ENCODE measurements around the gene TMEM254. TPM values are rescaled to one million over a fixed set of nuclear protein-coding genes. Genes with fewer than 3 reads are reported as not detected.
"Not testable (repeated sequence)": the region's sequence is repeated elsewhere in the genome, so short reads cannot be mapped to it uniquely, and the experiment has no call there.

Gene TMEM254
- total and polyA plus RNA-seq, 3 donors from 2014 or later: 51.5 to 69.6 (median 53.0) TPM

DNA sequence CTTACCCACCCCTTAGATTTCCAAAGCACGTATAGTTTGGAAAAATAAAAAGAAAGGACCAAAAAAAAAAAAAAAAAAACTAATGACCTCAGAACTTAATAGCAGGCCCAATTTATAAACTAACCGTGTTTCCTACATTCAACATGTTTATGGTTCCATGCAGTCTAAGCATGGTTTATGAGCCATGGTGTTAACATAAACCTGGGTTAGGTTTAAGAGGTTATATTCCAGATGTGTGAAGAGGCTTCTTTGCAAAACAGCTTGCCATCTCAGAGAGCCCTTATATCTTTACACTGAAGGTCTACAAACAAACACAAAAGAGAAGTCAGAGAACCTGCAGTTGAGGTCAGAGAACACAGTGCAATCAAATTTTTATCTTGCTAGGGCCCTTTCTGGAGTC, 15.8 kb downstream of the TMEM254 start:
- Histone ChIP-seq H3K9me3 (no peaks in the 10 kb centered on the region), H3K4me1 (no peaks in the 10 kb centered on the region), H3K27ac (no peak overlapping the region), H3K4me3 (no peak overlapping the region), H3K36me3 (ENCODE audit: low read depth, missing control alignments) (no peaks in the 10 kb centered on the region), H3K27me3 (no peaks in the 10 kb centered on the region)
- intact Hi-C loops (cut with DNase I; ENCODE audit: low total_unique reads): no loop called here
- TF ChIP-seq POLR2A (IDR thresholded peaks at IDR 0.05): no peak
- TF ChIP-seq, protein P1, sequence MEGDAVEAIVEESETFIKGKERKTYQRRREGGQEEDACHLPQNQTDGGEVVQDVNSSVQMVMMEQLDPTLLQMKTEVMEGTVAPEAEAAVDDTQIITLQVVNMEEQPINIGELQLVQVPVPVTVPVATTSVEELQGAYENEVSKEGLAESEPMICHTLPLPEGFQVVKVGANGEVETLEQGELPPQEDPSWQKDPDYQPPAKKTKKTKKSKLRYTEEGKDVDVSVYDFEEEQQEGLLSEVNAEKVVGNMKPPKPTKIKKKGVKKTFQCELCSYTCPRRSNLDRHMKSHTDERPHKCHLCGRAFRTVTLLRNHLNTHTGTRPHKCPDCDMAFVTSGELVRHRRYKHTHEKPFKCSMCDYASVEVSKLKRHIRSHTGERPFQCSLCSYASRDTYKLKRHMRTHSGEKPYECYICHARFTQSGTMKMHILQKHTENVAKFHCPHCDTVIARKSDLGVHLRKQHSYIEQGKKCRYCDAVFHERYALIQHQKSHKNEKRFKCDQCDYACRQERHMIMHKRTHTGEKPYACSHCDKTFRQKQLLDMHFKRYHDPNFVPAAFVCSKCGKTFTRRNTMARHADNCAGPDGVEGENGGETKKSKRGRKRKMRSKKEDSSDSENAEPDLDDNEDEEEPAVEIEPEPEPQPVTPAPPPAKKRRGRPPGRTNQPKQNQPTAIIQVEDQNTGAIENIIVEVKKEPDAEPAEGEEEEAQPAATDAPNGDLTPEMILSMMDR (IDR thresholded peaks at IDR 0.05): no peak
- DNase-seq: no peak
- WGBS, 2 donors: 70 to 74% methylated on average over 2 of the region's 2 CpGs

DNA sequence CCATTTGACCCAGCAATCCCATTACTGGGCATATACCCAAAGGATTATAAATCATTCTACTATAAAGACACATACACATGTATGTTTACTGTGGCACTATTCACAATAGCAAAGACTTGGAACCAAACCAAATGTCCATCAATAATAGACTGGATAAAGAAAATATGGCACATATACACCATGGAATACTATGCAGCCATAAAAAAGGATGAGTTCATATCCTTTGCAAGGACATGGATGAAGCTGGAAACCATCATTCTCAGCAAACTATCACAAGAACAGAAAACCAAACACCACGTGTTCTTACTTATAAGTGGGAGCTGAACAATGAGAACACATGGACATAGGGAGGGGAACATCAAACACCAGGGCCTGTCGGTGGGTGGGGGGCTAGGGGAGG, 19.8 kb downstream of the TMEM254 start:
- H3K27me3 ChIP-seq; H3K27ac ChIP-seq; H3K4me1 ChIP-seq; H3K4me3 ChIP-seq; DNase-seq; H3K9me3 ChIP-seq; intact Hi-C loops (cut with DNase I; ENCODE audit: low total_unique reads); H3K36me3 ChIP-seq (ENCODE audit: low read depth, missing control alignments): not testable (repeated sequence)
- 84 to 95% methylated on average over 2 of the region's 2 CpGs for WGBS, 2 donors

DNA sequence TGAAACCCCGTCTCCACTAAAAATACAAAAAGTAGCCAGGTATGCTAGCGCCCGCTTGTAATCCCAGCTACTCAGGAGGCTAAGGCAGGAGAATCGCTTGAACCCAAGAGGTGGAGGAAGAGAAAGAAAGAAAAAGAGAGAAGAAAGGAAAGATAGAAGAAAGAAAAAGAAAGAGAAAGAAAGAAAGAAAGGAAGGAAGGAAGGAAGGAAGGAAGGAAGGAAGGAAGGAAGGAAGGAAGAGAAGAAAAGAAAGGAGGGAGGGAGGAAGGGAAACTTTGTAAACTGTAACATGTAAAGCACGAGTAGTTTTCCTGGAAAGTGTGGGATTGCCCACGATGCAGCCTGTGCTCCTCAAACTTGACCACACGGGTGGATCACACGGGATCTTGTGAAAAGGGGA, 20.8 kb downstream of the TMEM254 start:
- WGBS, 2 donors: 73 to 75% methylated on average over 8 of the region's 8 CpGs
- H3K4me3 ChIP-seq; H3K27ac ChIP-seq; intact Hi-C loops (cut with DNase I; ENCODE audit: low total_unique reads); H3K27me3 ChIP-seq; DNase-seq; H3K4me1 ChIP-seq; H3K9me3 ChIP-seq; H3K36me3 ChIP-seq (ENCODE audit: low read depth, missing control alignments): not testable (repeated sequence)

DNA sequence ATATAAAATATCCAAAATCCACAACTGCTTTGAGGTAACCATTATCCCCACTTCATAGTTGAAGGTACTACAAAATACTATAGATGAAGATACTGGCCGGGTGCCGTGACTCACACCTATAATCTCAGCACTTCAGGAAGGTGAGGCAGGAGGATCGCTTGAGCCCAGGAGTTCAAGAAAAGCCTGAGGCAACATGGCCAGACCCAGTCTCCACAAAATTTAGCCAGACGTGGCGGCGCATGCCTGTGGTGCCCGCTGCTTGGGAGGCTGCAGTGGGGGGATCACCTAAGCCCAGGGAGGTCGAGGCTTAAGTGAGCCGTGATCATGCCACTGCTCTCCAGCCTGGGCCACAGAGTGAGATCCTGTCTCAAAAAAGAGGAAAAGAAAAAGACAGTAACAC, 21.7 kb downstream of the TMEM254 start:
- Histone ChIP-seq H3K36me3 (ENCODE audit: low read depth, missing control alignments) (no peaks in the 10 kb centered on the region), H3K27me3 (no peaks in the 10 kb centered on the region), H3K4me3 (no peak overlapping the region), H3K27ac (no peak overlapping the region), H3K4me1 (no peaks in the 10 kb centered on the region), H3K9me3 (no peaks in the 10 kb centered on the region)
- no peak for DNase-seq
- TF ChIP-seq, protein P1 (IDR thresholded peaks at IDR 0.05): no peak
- no peak for TF ChIP-seq POLR2A (IDR thresholded peaks at IDR 0.05)
- intact Hi-C loops (cut with DNase I; ENCODE audit: low total_unique reads): no loop called here
- 69 to 84% methylated on average over 9 of the region's 9 CpGs for WGBS, 2 donors

DNA sequence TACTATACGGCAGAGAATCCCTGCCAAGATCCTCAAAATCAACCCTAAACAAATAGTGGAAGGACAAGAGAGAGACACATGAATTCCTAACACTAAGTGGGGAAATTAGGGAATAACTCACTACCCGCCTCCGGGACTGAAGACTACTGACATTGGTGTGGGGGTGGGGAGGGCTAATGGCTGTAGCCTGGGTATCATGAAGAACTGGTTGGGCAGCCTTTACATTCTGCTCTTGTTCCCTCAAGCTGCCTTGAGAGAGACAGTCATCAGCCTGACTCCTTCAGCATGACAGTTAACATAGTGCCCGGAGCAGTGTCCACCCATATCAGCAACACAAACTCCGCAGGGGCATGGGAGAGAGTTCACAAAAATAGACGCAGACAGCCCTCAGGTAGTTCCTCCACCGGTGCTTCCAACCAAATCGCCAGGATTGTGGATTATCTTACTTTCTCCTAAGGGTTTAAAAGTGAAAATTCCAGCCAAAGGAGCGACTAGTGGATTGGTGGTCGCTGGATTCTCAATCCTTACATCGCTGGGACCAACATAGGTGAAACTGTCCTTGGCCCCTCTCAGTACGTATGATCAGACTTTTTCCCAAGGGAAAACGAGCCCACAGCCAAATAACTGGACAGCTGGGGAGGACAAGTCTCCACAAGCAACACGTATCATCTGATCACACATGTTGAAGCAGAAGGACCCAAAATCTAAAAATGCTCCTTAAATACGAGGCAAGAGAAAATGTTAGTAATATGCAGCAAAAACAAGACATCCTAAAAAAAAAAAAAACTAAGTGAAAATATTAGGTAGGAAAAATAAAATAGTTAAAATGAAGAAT, 22.6 kb downstream of the TMEM254 start:
- H3K4me1 ChIP-seq: no peaks in the 10 kb centered on the region
- DNase-seq: no peak
- intact Hi-C loops (cut with DNase I; ENCODE audit: low total_unique reads): no loop called here

DNA sequence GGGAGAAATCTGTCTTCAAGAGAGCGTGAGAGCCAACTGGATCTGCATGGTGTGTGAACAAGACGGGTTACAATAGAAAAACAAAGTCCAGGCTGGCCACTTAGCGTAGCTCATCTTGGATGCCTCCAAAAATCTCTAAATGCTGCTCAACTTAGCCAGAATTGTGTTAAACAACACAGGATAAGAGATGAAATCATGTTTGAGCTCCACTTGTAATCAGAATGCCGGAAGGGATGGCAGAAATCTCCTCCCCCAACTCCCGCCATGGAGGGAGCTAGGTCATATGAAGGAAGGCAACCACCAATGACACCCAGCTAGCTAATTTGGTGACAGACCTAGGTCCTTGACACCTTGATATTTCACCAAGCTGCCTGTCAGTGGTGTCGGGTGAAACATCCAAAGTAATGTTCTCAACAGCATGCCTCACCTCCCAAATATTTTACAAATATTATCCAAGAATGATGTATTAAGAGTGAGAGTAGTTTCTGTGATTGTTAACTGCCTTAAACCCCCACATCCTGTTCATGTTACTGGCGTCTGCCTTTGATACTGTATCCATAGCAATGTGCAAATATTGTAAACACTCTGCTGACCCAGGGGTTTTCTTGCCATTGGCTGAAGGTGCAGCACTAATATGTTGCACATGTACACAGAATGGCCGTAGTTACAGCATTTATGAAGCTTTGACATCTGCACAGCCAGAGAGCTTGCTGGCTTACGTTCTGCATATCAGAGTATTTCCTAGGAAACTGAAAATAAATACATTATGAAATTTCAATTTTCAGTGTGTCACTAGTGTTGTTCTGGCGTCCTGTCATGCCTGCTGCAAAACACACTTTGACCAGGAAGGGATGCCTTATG, 25.8 kb downstream of the TMEM254 start:
- no peak overlapping the region for H3K4me3 ChIP-seq
- H3K4me1 ChIP-seq: no peaks in the 10 kb centered on the region
- H3K27me3 ChIP-seq: no peaks in the 10 kb centered on the region
- H3K9me3 ChIP-seq: no peaks in the 10 kb centered on the region
- TF ChIP-seq POLR2A (IDR thresholded peaks at IDR 0.05): no peak
- TF ChIP-seq, protein P1 (IDR thresholded peaks at IDR 0.05): no peak
- H3K27ac ChIP-seq: no peak overlapping the region
- DNase-seq: no peak
- H3K36me3 ChIP-seq (ENCODE audit: low read depth, missing control alignments): no peaks in the 10 kb centered on the region
- intact Hi-C loops (cut with DNase I; ENCODE audit: low total_unique reads): no loop called here
- WGBS, 2 donors: 54 to 58% methylated on average over 10 of the region's 10 CpGs

More for the DNA sequence above, 22.6 kb downstream of the TMEM254 start:
- H3K36me3 ChIP-seq (ENCODE audit: low read depth, missing control alignments): no peaks in the 10 kb centered on the region
- no peak overlapping the region for H3K27ac ChIP-seq
- no peak overlapping the region for H3K4me3 ChIP-seq
- H3K27me3 ChIP-seq: no peaks in the 10 kb centered on the region
- no peak for TF ChIP-seq POLR2A (IDR thresholded peaks at IDR 0.05)
- WGBS, 2 donors: 74 to 77% methylated on average over 15 of the region's 15 CpGs
- no peaks in the 10 kb centered on the region for H3K9me3 ChIP-seq

Measured in testis (tissue), 3 donors.